Stimulated activated naive CD8-positive, alpha-beta T cell treated with anti-CD3 and anti-CD28 coated beads, Interleukin-15, amount 100 ng/mL, for 72 hours (primary cell): ENCODE results near the gene DCDC2C.

Experiments used
- ATAC-seq: fragments of 150-1000 bp; cut with Tn5 transposase; 2 replicates; pipeline ENCODE4 v1.10.0; 2021; ENCODE audit warnings: mild to moderate bottlenecking, moderate library complexity
- DNase-seq, 2 donors: peaks; one replicate each; pipeline ENCODE4 v3.0.0; 2021 to 2022
- H3K27ac Mint-ChIP-seq, 2 donors: one replicate each; pipeline ENCODE4 v1.8.0; 2022; ENCODE audit warnings: mild to moderate bottlenecking in 2 of 2, mixed read lengths in 2 of 2, moderate library complexity in 2 of 2
- H3K27me3 Mint-ChIP-seq: one replicate; pipeline ENCODE4 v1.8.0; 2022; ENCODE audit warnings: mixed read lengths
- H3K4me1 Mint-ChIP-seq: one replicate; pipeline ENCODE4 v1.8.0; 2022; ENCODE audit warnings: mild to moderate bottlenecking, mixed read lengths
- H3K4me3 Mint-ChIP-seq, 2 donors: one replicate each; pipeline ENCODE4 v1.8.0; 2022; ENCODE audit warnings: mild to moderate bottlenecking in 2 of 2, mixed read lengths in 2 of 2, moderate library complexity in 1 of 2
- H3K9me3 Mint-ChIP-seq, 2 donors: one replicate each; pipeline ENCODE4 v1.8.0; 2022; ENCODE audit warnings: mixed read lengths in 2 of 2

The DCDC2C gene

DNA sequence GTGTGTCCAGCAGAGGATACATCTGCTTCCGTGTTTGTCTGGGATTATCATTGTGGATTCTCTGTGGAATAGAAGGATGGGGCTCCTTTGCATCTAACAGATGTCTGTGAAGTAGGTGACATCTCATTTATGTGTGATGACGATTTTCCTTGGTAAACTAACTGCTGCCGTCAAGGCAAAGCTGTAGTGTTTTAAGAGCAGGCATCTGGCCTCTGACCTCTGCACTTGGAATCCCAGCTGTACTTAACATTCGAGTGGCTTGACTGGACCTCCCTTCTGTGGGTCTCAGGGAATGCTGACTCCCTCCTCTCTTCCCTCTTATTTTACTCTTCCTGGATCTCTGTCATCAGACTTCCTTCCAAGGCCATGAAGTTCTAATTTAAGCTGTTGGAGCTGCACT is 56.4 kb downstream of the DCDC2C start:
- H3K27me3 Mint-ChIP-seq, result peaks cover 26% of the 10 kb centered on the region
- H3K4me3 Mint-ChIP-seq, result no peak overlapping the region
- H3K4me1 Mint-ChIP-seq, result no peaks in the 10 kb centered on the region
- no peaks in the 10 kb centered on the region for H3K9me3 Mint-ChIP-seq
- ATAC-seq (no peak), DNase-seq (no peak)
- no peak overlapping the region for H3K27ac Mint-ChIP-seq

DNA sequence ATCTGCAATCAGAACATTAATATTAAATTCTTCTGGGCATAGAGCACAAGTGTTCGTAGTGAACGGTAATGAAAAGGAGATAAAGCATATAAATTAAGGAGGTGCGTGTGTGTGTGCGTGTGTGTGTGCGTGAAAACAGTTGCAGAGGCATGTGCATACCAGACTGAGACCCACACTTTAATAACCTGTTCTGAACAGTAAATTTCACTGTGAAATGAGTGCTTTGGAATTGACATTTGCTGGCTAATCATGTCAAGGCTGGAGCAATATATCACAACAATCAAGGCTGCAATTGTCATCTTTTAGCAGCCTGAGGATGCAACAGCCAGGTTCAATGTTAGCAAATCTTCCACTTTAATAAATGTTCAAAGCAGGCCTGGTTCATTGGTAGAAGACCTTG is 57.9 kb downstream of the DCDC2C start:
- ATAC-seq (no peak), DNase-seq (no peak)
- H3K9me3 Mint-ChIP-seq, result no peaks in the 10 kb centered on the region
- no peak overlapping the region for H3K4me3 Mint-ChIP-seq
- H3K27me3 Mint-ChIP-seq, result peaks cover 26% of the 10 kb centered on the region
- H3K4me1 Mint-ChIP-seq, result no peaks in the 10 kb centered on the region
- no peak overlapping the region for H3K27ac Mint-ChIP-seq

- Mint-ChIP-seq H3K4me3 (no peak overlapping the region), H3K27me3 (peaks cover 20% of the 10 kb centered on the region), H3K9me3 (no peaks in the 10 kb centered on the region), H3K27ac (no peak overlapping the region), H3K4me1 (no peaks in the 10 kb centered on the region)
- DNase-seq (no peak), ATAC-seq (peak; percentile 18)
Measured at GRCh38 chr2:3762771-3763447, 59.5 kb downstream of the DCDC2C start.

GRCh38 chr2:3766824-3767223 is 63.4 kb downstream of the DCDC2C start:
- ATAC-seq (no peak), DNase-seq (no peak)
- Mint-ChIP-seq H3K27ac (no peak overlapping the region), H3K4me3 (no peak overlapping the region), H3K9me3 (no peaks in the 10 kb centered on the region), H3K4me1 (no peaks in the 10 kb centered on the region), H3K27me3 (peaks cover 26% of the 10 kb centered on the region)

DNA sequence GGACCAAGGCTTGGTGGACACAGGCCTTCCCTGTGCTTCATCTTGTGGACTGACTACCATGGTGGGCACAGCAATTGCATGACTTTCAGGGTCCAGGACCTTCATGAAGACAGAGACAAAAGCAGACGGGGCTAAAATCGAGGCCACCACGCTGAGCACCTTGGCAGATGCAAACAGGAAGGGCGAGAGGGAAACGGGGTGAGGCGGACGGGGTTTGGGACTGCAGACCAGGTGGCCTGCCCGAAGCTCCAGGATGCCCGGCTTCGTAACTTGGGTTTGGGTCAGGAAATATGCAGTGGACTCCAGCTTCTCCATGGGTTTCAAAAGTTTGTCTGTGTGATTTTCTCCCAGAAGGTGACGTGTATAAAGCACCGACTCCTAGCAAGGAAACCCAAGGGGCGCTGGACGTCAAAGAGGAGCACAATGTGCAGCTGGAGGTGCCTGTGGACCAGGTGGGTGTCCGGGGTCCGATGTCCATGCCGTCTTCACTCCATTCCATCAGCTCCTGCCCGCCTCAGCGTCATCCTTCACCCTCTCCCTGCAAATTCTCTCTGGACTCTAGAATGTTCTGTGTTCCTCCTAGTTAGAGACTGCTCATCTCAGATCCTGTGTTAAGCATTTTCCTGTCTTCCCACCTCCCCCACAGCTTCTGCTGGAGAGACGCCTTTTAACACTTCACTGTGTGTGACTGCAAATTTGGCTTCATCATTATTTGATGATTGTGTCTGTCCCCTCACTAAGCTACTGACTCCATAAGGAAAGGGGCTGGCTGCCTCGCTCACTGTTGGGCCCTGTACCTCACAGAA is 65.8 kb downstream of the DCDC2C start:
- no peaks in the 10 kb centered on the region for H3K4me1 Mint-ChIP-seq
- no peak overlapping the region for H3K27ac Mint-ChIP-seq
- H3K4me3 Mint-ChIP-seq, result no peak overlapping the region
- peaks cover 36% of the 10 kb centered on the region for H3K27me3 Mint-ChIP-seq
- no peaks in the 10 kb centered on the region for H3K9me3 Mint-ChIP-seq
- ATAC-seq (no peak), DNase-seq (no peak)

- no peak for ATAC-seq
- no peaks in the 10 kb centered on the region for H3K9me3 Mint-ChIP-seq
- no peak overlapping the region for H3K27ac Mint-ChIP-seq
- DNase-seq, result no peak
- peaks cover 36% of the 10 kb centered on the region for H3K27me3 Mint-ChIP-seq
- no peaks in the 10 kb centered on the region for H3K4me1 Mint-ChIP-seq
- H3K4me3 Mint-ChIP-seq, result no peak overlapping the region
Measured at GRCh38 chr2:3769766-3770165, 66.4 kb downstream of the DCDC2C start.

DNA sequence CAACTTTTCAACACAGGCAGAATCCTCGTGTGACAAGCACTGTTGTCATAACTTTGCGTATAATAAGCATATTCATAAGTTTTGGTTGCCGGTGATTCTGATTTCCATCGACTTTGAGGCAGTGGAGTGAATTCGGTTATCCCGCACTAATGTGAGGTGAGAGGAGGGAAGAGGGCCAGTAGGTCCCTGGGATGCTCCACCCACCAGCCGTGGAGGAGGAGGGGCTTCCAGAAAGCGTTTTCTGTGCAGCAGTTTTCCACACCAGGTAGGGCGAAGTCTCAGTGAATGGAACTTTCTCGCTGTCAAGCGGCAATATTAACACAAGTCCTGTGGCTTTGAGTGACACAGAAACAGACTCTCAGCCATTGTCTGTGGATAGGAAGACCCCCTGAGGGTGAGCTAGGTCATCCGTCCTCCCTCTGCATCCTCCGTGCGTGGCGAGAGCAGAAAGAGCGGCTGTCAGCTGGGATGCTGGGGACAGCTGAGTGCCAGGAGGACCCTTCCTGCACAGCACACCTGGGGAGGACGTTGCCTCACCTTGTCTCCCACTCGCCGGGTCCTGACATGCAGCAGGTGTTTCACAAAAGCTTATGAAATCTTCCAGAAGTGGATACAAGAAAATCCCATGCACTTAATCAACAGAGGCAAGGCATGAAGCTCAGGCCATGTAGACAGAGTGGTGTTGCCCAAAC is 67.5 kb downstream of the DCDC2C start:
- DNase-seq (no peak), ATAC-seq (no peak)
- Mint-ChIP-seq H3K27ac (no peak overlapping the region), H3K9me3 (no peaks in the 10 kb centered on the region), H3K27me3 (peaks cover 36% of the 10 kb centered on the region), H3K4me1 (no peaks in the 10 kb centered on the region), H3K4me3 (no peak overlapping the region)

GRCh38 chr2:3771576-3771975 is 68.2 kb downstream of the DCDC2C start:
- Mint-ChIP-seq H3K4me1 (no peaks in the 10 kb centered on the region), H3K27ac (no peak overlapping the region), H3K4me3 (no peak overlapping the region), H3K9me3 (no peaks in the 10 kb centered on the region), H3K27me3 (peaks cover 41% of the 10 kb centered on the region)
- DNase-seq (no peak), ATAC-seq (no peak)

DNA sequence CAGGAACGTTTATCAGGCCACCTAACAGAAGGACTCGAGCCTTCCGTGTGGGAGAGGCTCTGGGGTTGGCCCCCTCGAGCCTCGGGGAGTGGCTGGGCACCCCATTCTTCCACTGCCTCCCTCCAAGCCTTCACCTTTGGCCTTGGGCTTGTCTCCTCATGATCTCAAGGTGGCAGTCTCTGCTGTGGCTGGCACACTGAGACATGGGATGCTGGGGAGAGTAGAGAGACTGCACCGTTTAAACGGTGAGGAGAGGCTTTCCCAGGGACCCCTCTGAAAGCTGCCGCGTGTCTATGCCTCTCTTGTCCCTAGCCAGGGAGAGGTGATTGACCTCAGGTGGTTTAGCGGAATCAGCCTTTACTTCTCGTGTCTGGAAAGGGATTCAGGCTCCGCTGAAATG is 71.0 kb downstream of the DCDC2C start:
- DNase-seq (no peak), ATAC-seq (no peak)
- Mint-ChIP-seq H3K27ac (no peak overlapping the region), H3K4me1 (no peaks in the 10 kb centered on the region), H3K9me3 (no peaks in the 10 kb centered on the region), H3K4me3 (no peak overlapping the region), H3K27me3 (peaks cover 60% of the 10 kb centered on the region)

- Mint-ChIP-seq H3K4me1 (peaks cover 6% of the 10 kb centered on the region), H3K4me3 (no peak overlapping the region), H3K9me3 (no peaks in the 10 kb centered on the region), H3K27me3 (peaks cover 53% of the 10 kb centered on the region), H3K27ac (no peak overlapping the region)
- no peak for DNase-seq
- ATAC-seq, result no peak
Measured at GRCh38 chr2:3776311-3776710, 72.9 kb downstream of the DCDC2C start.

- H3K4me3 Mint-ChIP-seq, result no peak overlapping the region
- no peak for ATAC-seq
- peaks cover 6% of the 10 kb centered on the region for H3K4me1 Mint-ChIP-seq
- peaks cover 44% of the 10 kb centered on the region for H3K27me3 Mint-ChIP-seq
- H3K9me3 Mint-ChIP-seq, result no peaks in the 10 kb centered on the region
- no peak overlapping the region for H3K27ac Mint-ChIP-seq
- no peak for DNase-seq
Measured at GRCh38 chr2:3777966-3778365, 74.6 kb downstream of the DCDC2C start.

DNA sequence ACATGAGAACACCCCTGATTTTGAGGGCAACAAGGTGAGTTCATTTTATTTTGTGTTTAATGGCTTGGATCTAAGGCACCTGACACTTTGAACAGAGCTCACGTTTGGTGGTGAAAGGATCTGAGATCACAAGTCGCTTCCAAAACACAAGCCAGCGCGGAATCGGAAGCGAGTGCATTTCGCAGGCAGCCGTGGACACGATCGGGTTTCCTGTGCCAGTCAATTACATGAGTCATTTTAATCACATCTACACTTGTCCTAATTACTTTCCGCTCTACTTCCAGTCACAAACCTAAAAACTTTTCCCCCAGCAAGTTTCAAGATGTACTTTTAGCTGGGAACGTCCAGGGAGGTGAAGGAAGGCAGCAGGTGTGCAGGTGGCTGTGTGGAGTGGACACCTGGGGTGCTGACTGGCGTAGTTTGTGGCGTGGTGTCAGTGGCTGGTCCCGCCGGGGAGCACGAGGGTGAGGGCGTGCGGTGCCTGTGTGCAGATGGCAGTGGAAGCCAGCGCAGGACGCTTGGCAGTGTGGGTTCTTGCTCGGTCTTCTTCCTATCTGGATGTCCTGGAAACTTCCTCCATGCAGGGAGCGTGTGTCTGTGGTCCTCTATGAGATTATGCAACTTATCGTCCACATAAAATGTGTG is 75.6 kb downstream of the DCDC2C start:
- Mint-ChIP-seq H3K4me1 (peaks cover 6% of the 10 kb centered on the region), H3K4me3 (no peak overlapping the region), H3K27me3 (peaks cover 42% of the 10 kb centered on the region), H3K9me3 (no peaks in the 10 kb centered on the region), H3K27ac (no peak overlapping the region)
- DNase-seq, result no peak
- no peak for ATAC-seq

DNA sequence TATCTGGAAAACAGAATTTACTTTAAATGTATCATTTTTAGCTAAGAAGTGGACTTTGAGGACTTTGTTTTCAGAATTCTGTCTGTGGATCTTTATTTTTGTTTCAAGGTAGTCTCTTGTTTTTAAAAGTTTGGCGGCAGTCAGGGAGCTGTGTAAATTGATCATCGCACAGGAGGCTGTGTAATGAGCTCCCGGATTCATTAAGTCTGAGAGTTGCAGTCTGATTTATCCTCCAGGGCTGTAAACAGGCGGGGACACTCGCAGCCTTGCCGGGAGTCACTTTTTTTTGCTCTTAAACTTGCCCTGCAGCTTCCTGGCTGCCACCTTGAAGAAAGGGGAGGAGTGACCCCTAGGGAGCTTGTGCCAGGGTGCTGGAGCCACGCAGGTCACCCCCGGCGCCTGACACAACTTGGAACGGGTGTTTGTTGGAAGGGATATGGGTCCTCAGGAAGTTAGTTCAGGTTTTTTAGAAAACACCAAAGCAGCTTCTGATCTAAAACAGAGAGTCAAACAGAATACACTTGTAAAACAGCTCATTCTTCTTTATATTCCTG is 76.2 kb downstream of the DCDC2C start:
- peaks cover 6% of the 10 kb centered on the region for H3K4me1 Mint-ChIP-seq
- H3K4me3 Mint-ChIP-seq, result no peak overlapping the region
- peaks cover 42% of the 10 kb centered on the region for H3K27me3 Mint-ChIP-seq
- DNase-seq, result no peak
- no peaks in the 10 kb centered on the region for H3K9me3 Mint-ChIP-seq
- no peak overlapping the region for H3K27ac Mint-ChIP-seq
- no peak for ATAC-seq

DNA sequence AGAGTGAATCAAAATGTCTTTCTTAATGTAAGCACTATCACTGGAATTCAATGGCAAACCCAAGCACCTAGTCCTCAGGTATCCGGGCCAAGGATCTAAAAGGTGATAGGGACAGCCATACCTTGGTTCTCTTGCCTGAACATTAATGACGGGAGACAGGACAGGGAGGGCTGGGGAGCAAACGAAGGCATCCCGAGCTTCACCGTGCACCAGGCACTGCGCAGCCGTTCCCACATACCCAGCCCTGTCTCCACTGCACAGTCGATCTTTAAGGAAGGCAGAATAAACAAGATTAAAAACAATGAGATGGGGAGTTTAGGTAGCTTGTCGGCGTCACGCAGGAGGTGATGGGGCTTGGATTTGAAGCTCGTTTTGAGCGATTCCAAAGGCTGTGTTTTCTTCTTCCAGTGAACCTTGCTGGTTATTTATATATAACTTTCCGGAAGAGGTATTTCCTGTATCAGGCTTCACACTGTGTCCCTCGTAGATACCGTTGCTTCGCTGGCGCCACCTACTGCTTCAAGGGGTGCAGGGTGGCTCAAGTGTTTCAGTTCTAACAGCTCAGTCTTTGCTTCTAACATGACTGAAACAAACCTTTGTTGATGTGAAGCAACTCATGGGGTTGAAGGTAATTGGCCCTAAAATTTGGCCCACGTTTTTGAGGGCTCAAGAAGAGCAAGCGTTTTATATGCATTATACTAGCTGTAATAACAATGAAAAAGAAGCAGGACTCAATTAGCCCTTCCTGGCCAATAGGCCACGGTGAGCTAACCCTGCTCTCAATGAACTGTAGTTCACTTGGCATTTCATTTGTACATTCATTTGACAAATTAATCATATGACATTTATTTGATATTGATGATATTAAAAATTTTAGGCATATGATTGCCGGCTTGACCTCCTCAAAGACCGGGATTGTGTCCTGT is 77.4 kb downstream of the DCDC2C start:
- peak overlapping the region; percentile 5 to 90 for H3K27ac Mint-ChIP-seq
- peak; percentile 94 for ATAC-seq
- peaks cover 6% of the 10 kb centered on the region for H3K4me1 Mint-ChIP-seq
- no peaks in the 10 kb centered on the region for H3K9me3 Mint-ChIP-seq
- peak overlapping the region; percentile 6 to 53 for H3K4me3 Mint-ChIP-seq
- peaks cover 42% of the 10 kb centered on the region for H3K27me3 Mint-ChIP-seq
- peak; percentile 55 to 69 for DNase-seq

DNA sequence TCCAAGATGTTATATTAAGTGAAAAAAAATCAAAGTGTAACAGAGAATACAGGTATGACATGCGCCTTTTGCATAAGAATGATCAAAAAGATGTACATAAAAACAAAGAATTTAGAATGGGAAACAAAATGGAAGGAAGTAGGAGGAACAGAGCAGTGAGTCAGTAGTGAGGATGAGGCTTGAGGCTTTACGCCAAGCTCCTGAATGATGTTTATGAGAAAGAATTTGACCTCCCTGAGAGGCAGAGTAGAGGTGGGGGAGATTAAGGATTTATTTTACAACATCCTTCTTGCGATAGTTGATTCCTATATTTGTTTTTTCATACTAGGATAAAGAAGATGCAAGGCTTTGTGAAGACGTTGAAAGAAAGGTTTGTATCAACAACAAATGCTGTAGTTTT is 81.4 kb downstream of the DCDC2C start:
- ATAC-seq (no peak), DNase-seq (no peak)
- Mint-ChIP-seq H3K4me3 (no peak overlapping the region), H3K27ac (no peak overlapping the region), H3K27me3 (peaks cover 5% of the 10 kb centered on the region), H3K9me3 (no peaks in the 10 kb centered on the region), H3K4me1 (peaks cover 6% of the 10 kb centered on the region)
